Eye (tissue), 1 donor: Measurements from ENCODE around the gene NDUFV1.

ENCODE experiments used
- DNase-seq: peaks from one replicate; pipeline ENCODE4 v3.0.0-alpha.2; 2015

The NDUFV1 gene

GRCh38 chr11:67641338-67642172 lies 34.8 kb downstream of the NDUFV1 start:
- DNase-seq: no peak

- DNase-seq: no peak
These were observed 35.7 kb downstream of the NDUFV1 start for GRCh38 chr11:67642173-67643120.

GRCh38 chr11:67644042-67644441 lies 37.3 kb downstream of the NDUFV1 start:
- DNase-seq: no peak

- DNase-seq: no peak
These were observed 38.0 kb downstream of the NDUFV1 start for GRCh38 chr11:67644472-67645418.

- no peak for DNase-seq
These were observed 39.1 kb downstream of the NDUFV1 start for GRCh38 chr11:67645521-67646461.

GRCh38 chr11:67646535-67647336 lies 40.0 kb downstream of the NDUFV1 start:
- DNase-seq: no peak

GRCh38 chr11:67647471-67647870 lies 40.7 kb downstream of the NDUFV1 start:
- DNase-seq: no peak

GRCh38 chr11:67648140-67648795 lies 41.5 kb downstream of the NDUFV1 start:
- peak; percentile 21 for DNase-seq

GRCh38 chr11:67648796-67649613 lies 42.3 kb downstream of the NDUFV1 start:
- no peak for DNase-seq

- peak; percentile 37 for DNase-seq
These were observed 43.1 kb downstream of the NDUFV1 start for GRCh38 chr11:67649634-67650510.

- DNase-seq: peak; percentile 48
These were observed 45.4 kb downstream of the NDUFV1 start for GRCh38 chr11:67651976-67652781.

- DNase-seq: no peak
These were observed 46.5 kb downstream of the NDUFV1 start for GRCh38 chr11:67652965-67653845.

GRCh38 chr11:67654225-67654624 lies 47.5 kb downstream of the NDUFV1 start:
- no peak for DNase-seq

GRCh38 chr11:67656278-67656922 lies 49.7 kb downstream of the NDUFV1 start:
- DNase-seq: no peak

GRCh38 chr11:67657300-67657699 lies 50.6 kb downstream of the NDUFV1 start:
- no peak for DNase-seq
